NOMO-1 treated with dmso at 0.1 percent for 144 hours (cell line): ENCODE data around the gene CNEP1R1.

Experiments
- DNase-seq: peaks from one replicate; lab custom pipeline; 2025; ENCODE audit not compliant: unreplicated experiment; lab: John Stamatoyannopoulos, UW

CNEP1R1 gene

GRCh38 chr16:50015631-50016030 is 9.4 kb upstream of the CNEP1R1 start:
- DNase-seq: no peak

- no peak for DNase-seq
These were observed 7.5 kb upstream of the CNEP1R1 start for GRCh38 chr16:50017553-50017952.

GRCh38 chr16:50021544-50021943 is 3.5 kb upstream of the CNEP1R1 start:
- DNase-seq: no peak

GRCh38 chr16:50023641-50024040 is 1.4 kb upstream of the CNEP1R1 start:
- no peak for DNase-seq

GRCh38 chr16:50024207-50024606 is 818 bp upstream of the CNEP1R1 start:
- no peak for DNase-seq

GRCh38 chr16:50025537-50025931 is 509 bp downstream of the CNEP1R1 start:
- DNase-seq: no peak

GRCh38 chr16:50027829-50028228 is 2.8 kb downstream of the CNEP1R1 start:
- no peak for DNase-seq

GRCh38 chr16:50035468-50035992 is 10.5 kb downstream of the CNEP1R1 start:
- DNase-seq: no peak

GRCh38 chr16:50036426-50036825 is 11.4 kb downstream of the CNEP1R1 start:
- no peak for DNase-seq

- peak; percentile 43 for DNase-seq
These were observed 12.7 kb downstream of the CNEP1R1 start for GRCh38 chr16:50037662-50038220.

- DNase-seq: no peak
These were observed 13.3 kb downstream of the CNEP1R1 start for GRCh38 chr16:50038286-50038685.

- DNase-seq: peak; percentile 79
These were observed 13.9 kb downstream of the CNEP1R1 start for GRCh38 chr16:50038756-50039529.

GRCh38 chr16:50040018-50040417 is 15.0 kb downstream of the CNEP1R1 start:
- no peak for DNase-seq

- DNase-seq: no peak
These were observed 15.7 kb downstream of the CNEP1R1 start for GRCh38 chr16:50040710-50041109.

GRCh38 chr16:50043358-50043757 is 18.3 kb downstream of the CNEP1R1 start:
- DNase-seq: no peak

GRCh38 chr16:50045412-50045811 is 20.4 kb downstream of the CNEP1R1 start:
- no peak for DNase-seq

GRCh38 chr16:50046853-50047252 is 21.8 kb downstream of the CNEP1R1 start:
- no peak for DNase-seq

- no peak for DNase-seq
These were observed 22.8 kb downstream of the CNEP1R1 start for GRCh38 chr16:50047864-50048263.

- DNase-seq: no peak
These were observed 25.8 kb downstream of the CNEP1R1 start for GRCh38 chr16:50050802-50051201.

- DNase-seq: no peak
These were observed 31.2 kb downstream of the CNEP1R1 start for GRCh38 chr16:50056226-50056625.

- DNase-seq: no peak
These were observed 33.2 kb downstream of the CNEP1R1 start for GRCh38 chr16:50058091-50058771.

GRCh38 chr16:50059111-50059510 is 34.1 kb downstream of the CNEP1R1 start:
- DNase-seq: no peak
